Measurements from ENCODE around the gene RASGRP2. TPM values are rescaled to one million over a fixed set of nuclear protein-coding genes. Genes with fewer than 3 reads are reported as not detected.

The RASGRP2 gene
- total and polyA plus RNA-seq, 3 donors from 2014 or later, result 14.4 to 26.3 (median 24.0) TPM

GRCh38 chr11:64687643-64688533 is 56.1 kb downstream of the RASGRP2 start:
- WGBS, 2 donors, result 20 to 31% methylated on average over 19 of the region's 19 CpGs
- Histone ChIP-seq H3K27me3 (no peaks in the 10 kb centered on the region), H3K36me3 (ENCODE audit: low read depth, missing control alignments) (no peaks in the 10 kb centered on the region), H3K9me3 (no peaks in the 10 kb centered on the region), H3K27ac (peak overlapping the region; percentile 80 to 90), H3K4me3 (peak overlapping the region in 1 of 2 donors; percentile 47), H3K4me1 (peaks cover 26% of the 10 kb centered on the region)
- DNase-seq, result peak; percentile 37
- intact Hi-C loops (cut with DNase I; ENCODE audit: low total_unique reads), result no loop called here
- TF ChIP-seq CTCF (IDR thresholded peaks at IDR 0.05) (no peak), POLR2A (IDR thresholded peaks at IDR 0.05) (no peak)

- Histone ChIP-seq H3K36me3 (ENCODE audit: low read depth, missing control alignments) (no peaks in the 10 kb centered on the region), H3K27ac (peak overlapping the region in 1 of 2 donors; percentile 90), H3K27me3 (no peaks in the 10 kb centered on the region), H3K4me1 (peaks cover 26% of the 10 kb centered on the region), H3K9me3 (no peaks in the 10 kb centered on the region), H3K4me3 (no peak overlapping the region)
- TF ChIP-seq CTCF (IDR thresholded peaks at IDR 0.05) (no peak), POLR2A (IDR thresholded peaks at IDR 0.05) (no peak)
- intact Hi-C loops (cut with DNase I; ENCODE audit: low total_unique reads), result no loop called here
- peak; percentile 27 for DNase-seq
- WGBS, 2 donors, result 51 to 65% methylated on average over 2 to 6 of the region's 6 CpGs
These were observed 56.7 kb downstream of the RASGRP2 start for GRCh38 chr11:64687204-64687603.

GRCh38 chr11:64686466-64687170 is 57.3 kb downstream of the RASGRP2 start:
- Histone ChIP-seq H3K27me3 (no peaks in the 10 kb centered on the region), H3K4me3 (no peak overlapping the region)

DNA sequence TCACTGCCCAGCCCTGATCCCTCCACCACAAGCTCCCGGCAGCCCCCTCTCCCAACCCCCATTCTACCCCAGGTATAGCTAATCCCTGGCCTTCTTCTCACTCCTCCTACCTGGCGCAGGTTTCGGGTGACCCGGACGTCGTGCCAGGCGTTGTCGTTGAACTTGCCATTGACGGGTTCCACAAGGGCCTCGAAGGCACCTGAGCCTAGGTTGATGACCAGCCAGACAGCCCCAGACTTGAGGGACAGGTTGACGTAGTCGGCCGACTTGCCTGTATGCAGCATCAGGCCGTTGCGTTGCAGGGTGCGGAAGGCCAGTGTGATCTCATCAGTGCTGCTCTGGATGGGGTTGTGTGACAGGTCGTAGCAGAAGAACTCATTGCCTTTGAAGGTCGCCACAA is 58.4 kb downstream of the RASGRP2 start:
- no peak overlapping the region for H3K4me3 ChIP-seq
- no peaks in the 10 kb centered on the region for H3K27me3 ChIP-seq
- WGBS, 2 donors, result 92 to 93% methylated on average over 13 to 18 of the region's 18 CpGs
- no peaks in the 10 kb centered on the region for H3K9me3 ChIP-seq
- TF ChIP-seq POLR2A (IDR thresholded peaks at IDR 0.05) (no peak), CTCF (IDR thresholded peaks at IDR 0.05) (no peak)
- no peak overlapping the region for H3K27ac ChIP-seq
- no peak for DNase-seq
- peaks cover 26% of the 10 kb centered on the region for H3K4me1 ChIP-seq
- intact Hi-C loops (cut with DNase I; ENCODE audit: low total_unique reads), result no loop called here
- H3K36me3 ChIP-seq (ENCODE audit: low read depth, missing control alignments), result no peaks in the 10 kb centered on the region

More at GRCh38 chr11:64686466-64687170, 57.3 kb downstream of the RASGRP2 start:
- no peak for DNase-seq
- H3K9me3 ChIP-seq, result no peaks in the 10 kb centered on the region
- TF ChIP-seq CTCF (IDR thresholded peaks at IDR 0.05) (no peak), POLR2A (IDR thresholded peaks at IDR 0.05) (no peak)
- intact Hi-C loops (cut with DNase I; ENCODE audit: low total_unique reads), result no loop called here
- peaks cover 26% of the 10 kb centered on the region for H3K4me1 ChIP-seq
- H3K36me3 ChIP-seq (ENCODE audit: low read depth, missing control alignments), result no peaks in the 10 kb centered on the region
- H3K27ac ChIP-seq, result no peak overlapping the region
- 92 to 94% methylated on average over 9 of the region's 9 CpGs for WGBS, 2 donors
